Body of pancreas (tissue), 4 donors: ENCODE data around the gene IL21R. TPM values are rescaled to one million over a fixed set of nuclear protein-coding genes. Genes with fewer than 3 reads are reported as not detected.

Source experiments
- ATAC-seq: fragments of 150-250 bp; one replicate; pipeline ENCODE4 v1.9.1; 2016
- DNase-seq, 4 donors: peaks; one replicate each; pipeline ENCODE4 v3.0.0-alpha.2; 2019
- H3K27ac ChIP-seq, 4 donors: fragments of 200-600 bp; sonication (generic); 1 replicate in 3 of 4; 2 replicates in 1 of 4; pipeline versions ENCODE4 v1.5.1 to v1.6.1; 2016 to 2019; ENCODE audit warnings: mild to moderate bottlenecking in 1 of 4, mixed read lengths in 1 of 4, moderate library complexity in 1 of 4
- H3K27me3 ChIP-seq, 2 donors: fragments of 200-600 bp; sonication (generic); one replicate each; pipeline ENCODE4 v1.6.0; 2016; ENCODE audit warnings: mild to moderate bottlenecking in 1 of 2
- H3K36me3 ChIP-seq, 2 donors: fragments of 200-600 bp; sonication (generic); replicated peaks in 1 of 2; 2 replicates each; pipeline ENCODE4 v1.5.1; 2016; ENCODE audit warnings: low read depth in 2 of 2; ENCODE audit not compliant: insufficient read depth in 1 of 2
- H3K4me1 ChIP-seq: fragments of 200-600 bp; sonication (generic); one replicate; pipeline ENCODE4 v1.6.0; 2016
- H3K4me3 ChIP-seq, 2 donors: fragments of 200-600 bp; sonication (generic); 1 replicate in 1 of 2; 2 replicates in 1 of 2; pipeline ENCODE4 v1.5.1; 2016 to 2019
- H3K9me3 ChIP-seq, 3 donors: fragments of 200-600 bp; sonication (generic); 1 replicate in 2 of 3; 2 replicates in 1 of 3; pipeline ENCODE4 v1.5.1; 2016
- CTCF ChIP-seq, 7 experiments: fragments of 450-650 bp in 4 of 7; fragments of 200-600 bp in 3 of 7; sonication (generic) in 3 of 7; IDR thresholded peaks; one replicate each; pipeline ENCODE4 v1.5.1; 2016 to 2019; ENCODE audit warnings: antibody characterized with exemption in 7 of 7
- POLR2A ChIP-seq, 3 donors: fragments of 450-650 bp; IDR thresholded peaks; one replicate each; pipeline ENCODE4 v1.6.1; 2016; ENCODE audit warnings: antibody characterized with exemption in 3 of 3, mild to moderate bottlenecking in 2 of 3
- WGBS, 2 donors: methylation state at CpG; one replicate each; pipeline ENCODE4 v1.1.5; 2017; 5-methylcytosine and 5-hydroxymethylcytosine counted together
- intact Hi-C: fragments of 100-400 bp; cut with DNase I; formaldehyde crosslinking; loops from one replicate; pipeline ENCODE4 v1.15.1; 2023
- total RNA-seq, 2 donors: library from RNA; depleted of rRNA; stranded (reverse); fragments of >200 nt; gene quantifications; one replicate each; pipeline ENCODE4 v1.1.0, GENCODE V29; 2016

IL21R gene
- total RNA-seq, 2 donors from 2014 or later = 0.26 TPM; not detected in 1

GRCh38 chr16:27461483-27462171 lies 59.7 kb downstream of the IL21R start:
- no peak for ATAC-seq
- Histone ChIP-seq H3K4me1 (peaks cover 3% of the 10 kb centered on the region), H3K27me3 (no peaks in the 10 kb centered on the region), H3K36me3 (peaks cover 26 to 46% of the 10 kb centered on the region in 2 donors), H3K27ac (no peak overlapping the region), H3K9me3 (no peaks in the 10 kb centered on the region), H3K4me3 (no peak overlapping the region)
- TF ChIP-seq CTCF (IDR thresholded peaks at IDR 0.05) (no peak), POLR2A (IDR thresholded peaks at IDR 0.05) (no peak)
- 63 to 79% methylated on average over 3 to 15 of the region's 16 CpGs for WGBS, 2 donors
- intact Hi-C loops = no loop called here
- no peak for DNase-seq

- ATAC-seq = no peak
- peaks cover 27 to 48% of the 10 kb centered on the region in 2 donors for H3K36me3 ChIP-seq
- WGBS, 2 donors = 81 to 89% methylated on average over 3 to 13 of the region's 18 CpGs
- H3K4me1 ChIP-seq = no peaks in the 10 kb centered on the region
- no peak for DNase-seq
- TF ChIP-seq CTCF (IDR thresholded peaks at IDR 0.05) = no peak
- TF ChIP-seq POLR2A (IDR thresholded peaks at IDR 0.05) = no peak
- no peak overlapping the region for H3K27ac ChIP-seq
- no peak overlapping the region for H3K4me3 ChIP-seq
- H3K27me3 ChIP-seq = no peaks in the 10 kb centered on the region
- intact Hi-C loops = no loop called here
- no peaks in the 10 kb centered on the region for H3K9me3 ChIP-seq
These were observed 60.3 kb downstream of the IL21R start for GRCh38 chr16:27462200-27462845.

- no peaks in the 10 kb centered on the region for H3K4me1 ChIP-seq
- H3K36me3 ChIP-seq = peaks cover 33 to 56% of the 10 kb centered on the region in 2 donors
- no peak overlapping the region for H3K4me3 ChIP-seq
- H3K9me3 ChIP-seq = no peaks in the 10 kb centered on the region
- H3K27ac ChIP-seq = no peak overlapping the region
- H3K27me3 ChIP-seq = no peaks in the 10 kb centered on the region
- intact Hi-C loops = no loop called here
- WGBS, 2 donors = 87 to 92% methylated on average over 13 to 24 of the region's 24 CpGs
- no peak for ATAC-seq
- DNase-seq = no peak
- TF ChIP-seq POLR2A (IDR thresholded peaks at IDR 0.05) (no peak), CTCF (IDR thresholded peaks at IDR 0.05) (no peak)
These were observed 61.1 kb downstream of the IL21R start for GRCh38 chr16:27462846-27463682.

GRCh38 chr16:27463741-27464591 lies 62.0 kb downstream of the IL21R start:
- Histone ChIP-seq H3K27ac (no peak overlapping the region), H3K36me3 (peaks cover 34 to 65% of the 10 kb centered on the region in 2 donors), H3K27me3 (no peaks in the 10 kb centered on the region), H3K4me1 (no peaks in the 10 kb centered on the region), H3K4me3 (no peak overlapping the region), H3K9me3 (no peaks in the 10 kb centered on the region)
- intact Hi-C loops = no loop called here
- no peak for DNase-seq
- WGBS, 2 donors = 90 to 92% methylated on average over 16 to 31 of the region's 32 CpGs
- ATAC-seq = no peak
- TF ChIP-seq CTCF (IDR thresholded peaks at IDR 0.05) (no peak), POLR2A (IDR thresholded peaks at IDR 0.05) (no peak)
